Lower lobe of right lung (tissue), 2 donors: ENCODE data around the gene STEAP4. TPM values are rescaled to one million over a fixed set of nuclear protein-coding genes. Genes with fewer than 3 reads are reported as not detected.

Experiments used
- ATAC-seq, 2 donors: fragments of 200-7000 bp; cut with Tn5 transposase; one replicate each; pipeline ENCODE4 v1.9.1; 2020 to 2022; ENCODE audit warnings: mild to moderate bottlenecking in 2 of 2, moderate library complexity in 2 of 2
- DNase-seq: peaks from one replicate; pipeline ENCODE4 v3.0.0-alpha.2; 2020
- H3K27ac ChIP-seq: fragments of 200-600 bp; one replicate; pipeline ENCODE4 v1.8.0; 2022
- H3K27me3 ChIP-seq: fragments of 200-600 bp; one replicate; pipeline ENCODE4 v1.8.0; 2022; ENCODE audit warnings: low read depth
- H3K36me3 ChIP-seq: fragments of 200-600 bp; one replicate; pipeline ENCODE4 v1.8.0; 2022; ENCODE audit warnings: mild to moderate bottlenecking
- H3K4me1 ChIP-seq: fragments of 200-600 bp; one replicate; pipeline ENCODE4 v1.8.0; 2022
- H3K4me3 ChIP-seq: fragments of 200-600 bp; one replicate; pipeline ENCODE4 v1.8.0; 2022; ENCODE audit warnings: mild to moderate bottlenecking
- H3K9me3 ChIP-seq: fragments of 200-600 bp; one replicate; pipeline ENCODE4 v1.8.0; 2022
- intact Hi-C: fragments of 100-400 bp; cut with DNase I; formaldehyde crosslinking; loops from one replicate; pipeline ENCODE4 v1.11.0; 2022
- total RNA-seq: library from RNA; stranded (reverse); fragmentation: NEBNext Ultra II Directional; extraction: Animal tissue kit (Norgen Biotek cat#: 25700); gene quantifications from one replicate; pipeline ENCODE4 v1.2.1, GENCODE V29; 2021
- TF ChIP-seq, protein P1 (sequence below): fragments of 200-600 bp; IDR thresholded peaks from one replicate; pipeline ENCODE4 v1.8.0; 2022; ENCODE audit warnings: antibody characterized with exemption, mild to moderate bottlenecking
- donor health status: DM: no; HTN: yes; CAD: no; lungs with severe emphysema.

STEAP4 gene
- total RNA-seq, 1 donor from 2014 or later = 63.5 TPM

DNA sequence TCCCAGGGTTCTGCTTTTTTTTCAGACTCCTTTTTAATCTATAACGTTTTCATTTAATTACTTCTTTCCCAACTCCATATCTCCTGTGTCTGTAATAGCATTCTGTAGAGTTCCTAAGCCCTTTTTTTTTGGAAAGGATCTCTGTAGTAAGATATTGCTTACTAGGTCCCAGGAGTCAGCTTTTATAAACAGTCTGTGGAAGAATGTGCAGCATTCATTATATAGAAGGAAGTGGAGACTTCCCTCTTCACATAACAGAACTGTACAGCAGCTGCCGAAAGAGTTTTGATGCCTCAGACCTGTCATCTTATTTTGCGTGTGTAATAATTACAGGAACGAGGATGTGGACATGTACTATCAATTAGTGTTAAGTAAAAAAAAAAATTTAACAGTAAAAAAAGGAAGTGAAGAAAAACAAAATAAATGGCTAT is 7.4 kb upstream of the STEAP4 start:
- ATAC-seq = peak in 1 of 2 donors; percentile 51
- no peaks in the 10 kb centered on the region for H3K36me3 ChIP-seq
- no peak overlapping the region for H3K4me3 ChIP-seq
- H3K27me3 ChIP-seq = no peaks in the 10 kb centered on the region
- no peak overlapping the region for H3K27ac ChIP-seq
- H3K9me3 ChIP-seq = no peaks in the 10 kb centered on the region
- no peak for DNase-seq
- TF ChIP-seq, protein P1, sequence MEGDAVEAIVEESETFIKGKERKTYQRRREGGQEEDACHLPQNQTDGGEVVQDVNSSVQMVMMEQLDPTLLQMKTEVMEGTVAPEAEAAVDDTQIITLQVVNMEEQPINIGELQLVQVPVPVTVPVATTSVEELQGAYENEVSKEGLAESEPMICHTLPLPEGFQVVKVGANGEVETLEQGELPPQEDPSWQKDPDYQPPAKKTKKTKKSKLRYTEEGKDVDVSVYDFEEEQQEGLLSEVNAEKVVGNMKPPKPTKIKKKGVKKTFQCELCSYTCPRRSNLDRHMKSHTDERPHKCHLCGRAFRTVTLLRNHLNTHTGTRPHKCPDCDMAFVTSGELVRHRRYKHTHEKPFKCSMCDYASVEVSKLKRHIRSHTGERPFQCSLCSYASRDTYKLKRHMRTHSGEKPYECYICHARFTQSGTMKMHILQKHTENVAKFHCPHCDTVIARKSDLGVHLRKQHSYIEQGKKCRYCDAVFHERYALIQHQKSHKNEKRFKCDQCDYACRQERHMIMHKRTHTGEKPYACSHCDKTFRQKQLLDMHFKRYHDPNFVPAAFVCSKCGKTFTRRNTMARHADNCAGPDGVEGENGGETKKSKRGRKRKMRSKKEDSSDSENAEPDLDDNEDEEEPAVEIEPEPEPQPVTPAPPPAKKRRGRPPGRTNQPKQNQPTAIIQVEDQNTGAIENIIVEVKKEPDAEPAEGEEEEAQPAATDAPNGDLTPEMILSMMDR = no peak
- H3K4me1 ChIP-seq = peaks cover 10% of the 10 kb centered on the region
- intact Hi-C loops = no loop called here

- TF ChIP-seq, protein P1 = no peak
- ATAC-seq = peak; percentile 54 to 63
- DNase-seq = no peak
- no peaks in the 10 kb centered on the region for H3K36me3 ChIP-seq
- intact Hi-C loops = no loop called here
- H3K4me3 ChIP-seq = no peak overlapping the region
- H3K4me1 ChIP-seq = peaks cover 10% of the 10 kb centered on the region
- no peaks in the 10 kb centered on the region for H3K27me3 ChIP-seq
- H3K9me3 ChIP-seq = no peaks in the 10 kb centered on the region
- H3K27ac ChIP-seq = no peak overlapping the region
Measured at GRCh38 chr7:88312061-88312663, 5.5 kb upstream of the STEAP4 start.

- intact Hi-C loops = no loop called here
- peak overlapping the region; percentile 12 for H3K27ac ChIP-seq
- TF ChIP-seq, protein P1 = no peak
- no peaks in the 10 kb centered on the region for H3K36me3 ChIP-seq
- DNase-seq (no peak), ATAC-seq (peak in 1 of 2 donors; percentile 51)
- H3K4me1 ChIP-seq = peaks cover 15% of the 10 kb centered on the region
- no peak overlapping the region for H3K4me3 ChIP-seq
- H3K9me3 ChIP-seq = no peaks in the 10 kb centered on the region
- H3K27me3 ChIP-seq = no peaks in the 10 kb centered on the region
Measured at GRCh38 chr7:88311675-88312036, 5.0 kb upstream of the STEAP4 start.

DNA sequence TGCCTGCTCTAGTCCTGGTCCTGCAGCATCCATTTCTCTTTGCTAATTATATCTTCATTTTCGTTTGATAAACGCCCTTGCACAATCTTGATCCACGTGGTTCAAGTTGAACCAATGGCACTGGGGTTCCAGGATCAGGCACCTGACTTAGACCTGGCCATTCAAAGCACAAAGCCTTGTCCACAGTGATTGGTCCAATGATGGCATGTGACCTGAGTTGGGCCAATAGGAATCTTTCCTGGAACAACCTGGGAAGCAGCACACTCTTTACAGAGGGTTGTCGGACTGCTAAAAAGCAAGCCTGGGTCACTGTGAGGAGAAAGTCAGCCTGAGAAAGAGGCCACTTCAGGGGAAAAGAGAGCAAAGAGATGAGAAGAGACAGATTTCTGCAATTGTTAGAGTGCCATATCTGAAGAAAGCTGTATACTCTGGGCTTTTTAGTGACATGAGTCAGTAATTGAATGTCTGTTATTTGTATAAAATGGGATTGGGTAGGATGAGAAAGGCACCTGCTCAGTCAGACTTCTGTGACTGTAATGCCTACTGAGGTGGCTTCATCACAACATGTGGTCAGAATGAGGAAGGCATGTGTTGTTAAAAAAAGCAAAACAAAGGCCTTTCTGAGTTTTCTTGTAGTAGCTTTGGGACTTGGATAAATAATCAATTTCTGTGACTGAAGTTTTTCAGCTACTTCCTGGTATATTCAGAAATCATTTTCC is 4.4 kb upstream of the STEAP4 start:
- no peak overlapping the region for H3K4me3 ChIP-seq
- DNase-seq = no peak
- no peak for ATAC-seq
- TF ChIP-seq, protein P1 = no peak
- H3K4me1 ChIP-seq = peaks cover 20% of the 10 kb centered on the region
- H3K9me3 ChIP-seq = no peaks in the 10 kb centered on the region
- H3K36me3 ChIP-seq = no peaks in the 10 kb centered on the region
- intact Hi-C loops = no loop called here
- no peaks in the 10 kb centered on the region for H3K27me3 ChIP-seq
- peak overlapping the region; percentile 12 for H3K27ac ChIP-seq

- H3K27me3 ChIP-seq = no peaks in the 10 kb centered on the region
- no peaks in the 10 kb centered on the region for H3K9me3 ChIP-seq
- no peaks in the 10 kb centered on the region for H3K36me3 ChIP-seq
- H3K27ac ChIP-seq = no peak overlapping the region
- TF ChIP-seq, protein P1 = no peak
- no peak overlapping the region for H3K4me3 ChIP-seq
- DNase-seq = no peak
- intact Hi-C loops = no loop called here
- peaks cover 21% of the 10 kb centered on the region for H3K4me1 ChIP-seq
- ATAC-seq = no peak
Measured at GRCh38 chr7:88309819-88310218, 3.1 kb upstream of the STEAP4 start.
